ENCODE results near the gene LHX5. TPM values are rescaled to one million over a fixed set of nuclear protein-coding genes. Genes with fewer than 3 reads are reported as not detected.

The LHX5 gene
- total and polyA plus RNA-seq, 12 donors = not detected

- ATAC-seq (no peak), DNase-seq (no peak)
- Histone ChIP-seq H3K27me3 (peaks cover 0 to 51% (median 37%) of the 10 kb centered on the region in 7 donors), H3K4me1 (no peaks in the 10 kb centered on the region), H3K4me3 (no peak overlapping the region), H3K27ac (no peak overlapping the region), H3K36me3 (no peaks in the 10 kb centered on the region), H3K9me3 (no peaks in the 10 kb centered on the region)
- 33 to 42% methylated on average over 4 of the region's 4 CpGs for WGBS, 2 donors
- intact Hi-C loops (cut with DNase I) = loop anchor here in 3 of 10 donors (2.0 to 5.0 kb wide), 2 partner anchors 473 to 474 kb away; no protein-coding TSS in a partner anchor
- TF ChIP-seq CTCF (IDR thresholded peaks at IDR 0.05) = no peak
Observed at GRCh38 chr12:113439301-113439597, 32.4 kb downstream of the LHX5 start.

- intact Hi-C loops (cut with DNase I) = loop anchor here in 3 of 10 donors (2.0 to 5.0 kb wide), 2 partner anchors 474 kb away; no protein-coding TSS in a partner anchor
- H3K36me3 ChIP-seq = no peaks in the 10 kb centered on the region
- no peak overlapping the region for H3K4me3 ChIP-seq
- H3K27me3 ChIP-seq = peaks cover 0 to 46% (median 31%) of the 10 kb centered on the region in 7 donors
- TF ChIP-seq CTCF (IDR thresholded peaks at IDR 0.05) = no peak
- DNase-seq (no peak), ATAC-seq (no peak)
- no peak overlapping the region for H3K27ac ChIP-seq
- no peaks in the 10 kb centered on the region for H3K9me3 ChIP-seq
- no peaks in the 10 kb centered on the region for H3K4me1 ChIP-seq
- 76 to 82% methylated on average over 4 of the region's 4 CpGs for WGBS, 2 donors
Observed at GRCh38 chr12:113438523-113439300, 33.0 kb downstream of the LHX5 start.

GRCh38 chr12:113437729-113438100 is 34.0 kb downstream of the LHX5 start:
- no peak for TF ChIP-seq CTCF (IDR thresholded peaks at IDR 0.05)
- Histone ChIP-seq H3K36me3 (no peaks in the 10 kb centered on the region), H3K4me3 (no peak overlapping the region), H3K9me3 (no peaks in the 10 kb centered on the region), H3K27ac (no peak overlapping the region), H3K27me3 (peaks cover 0 to 36% (median 26%) of the 10 kb centered on the region in 7 donors), H3K4me1 (no peaks in the 10 kb centered on the region)
- ATAC-seq (no peak), DNase-seq (no peak)
- WGBS, 2 donors = 55 to 56% methylated on average over 9 of the region's 9 CpGs
- intact Hi-C loops (cut with DNase I) = loop anchor here in 3 of 10 donors (2.0 to 5.0 kb wide), 2 partner anchors 475 kb away; no protein-coding TSS in a partner anchor

- Histone ChIP-seq H3K27me3 (peaks cover 0 to 32% (median 20%) of the 10 kb centered on the region in 7 donors), H3K9me3 (no peaks in the 10 kb centered on the region), H3K27ac (no peak overlapping the region), H3K36me3 (no peaks in the 10 kb centered on the region), H3K4me1 (no peaks in the 10 kb centered on the region), H3K4me3 (no peak overlapping the region)
- no peak for TF ChIP-seq CTCF (IDR thresholded peaks at IDR 0.05)
- WGBS, 2 donors = 76 to 82% methylated on average over 6 of the region's 6 CpGs
- no peak for ATAC-seq
- intact Hi-C loops (cut with DNase I) = loop anchor here in 2 of 10 donors (5.0 kb wide), 1 partner anchor 475 kb away; no protein-coding TSS in a partner anchor
- no peak for DNase-seq
Observed at GRCh38 chr12:113436993-113437728, 34.5 kb downstream of the LHX5 start.
